Activated T-cell treated with anti-CD3 and anti-CD28 coated beads, Interleukin-2, amount 50 U/mL, for 48 hours (primary cell): Measurements from ENCODE around the gene MANSC1.
A peak's percentile ranks its signal among the peaks of the same experiment; 100 is the strongest.

ENCODE experiments used
- DNase-seq, 2 experiments: peaks; one replicate each; pipeline ENCODE4 v3.0.0-alpha.2; 2020

The MANSC1 gene

DNA sequence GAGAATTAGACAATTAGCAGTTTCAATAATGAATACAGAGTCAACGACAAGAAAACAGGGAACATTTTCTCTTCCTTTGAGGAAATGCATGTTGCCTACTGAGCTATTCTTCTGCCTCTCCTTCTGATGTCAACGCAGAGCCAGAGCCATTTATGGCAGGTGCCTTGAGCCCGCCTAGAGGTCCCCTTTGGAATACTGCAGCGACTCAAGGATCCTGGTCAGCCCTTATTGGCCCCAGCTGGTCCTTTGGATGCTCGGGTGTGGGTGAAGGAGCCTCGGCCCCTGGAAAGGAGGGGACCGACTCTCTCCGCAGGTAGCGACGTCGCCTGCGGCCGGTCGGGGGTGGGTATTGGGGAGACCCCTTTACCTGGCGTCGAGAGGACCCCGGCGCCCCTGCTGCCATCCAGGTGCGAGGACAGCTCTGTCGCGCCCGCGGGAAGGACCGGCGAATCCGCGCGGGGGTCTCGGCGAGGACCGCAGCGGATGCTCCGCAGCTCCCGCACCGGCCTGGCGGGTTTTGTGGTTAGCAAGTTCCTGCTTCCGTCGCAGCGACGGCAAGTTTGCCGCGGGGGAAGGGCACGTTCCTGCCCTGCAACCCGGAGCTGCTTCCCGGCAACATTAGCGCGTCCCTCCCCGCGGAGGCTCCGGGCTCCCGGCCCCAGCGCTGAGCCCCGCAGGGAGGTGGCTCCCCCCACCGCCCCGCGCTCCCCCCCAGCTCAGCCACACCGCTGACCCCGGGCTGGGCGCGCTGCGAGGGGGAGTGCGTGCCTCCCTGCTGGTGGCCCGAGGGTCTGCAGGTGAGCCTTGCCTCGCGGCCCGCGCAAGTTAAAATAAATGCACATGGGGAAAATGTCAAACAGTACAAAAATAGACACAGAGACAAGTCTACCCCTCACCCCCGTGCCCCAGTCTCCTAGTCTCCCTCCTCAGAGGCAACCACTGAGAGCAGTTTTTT is at the start of gene MANSC1:
MANSC1 (minus strand) TSS at position 532 of the 955 bp plus-strand sequence. CDS start 6,928 bp downstream, outside the sequence.
- DNase-seq, result peak; percentile 60 to 67

- DNase-seq, result no peak
Observed at GRCh38 chr12:12399161-12399560, 49.1 kb upstream of the MANSC1 start.

- no peak for DNase-seq
Observed at GRCh38 chr12:12398026-12398859, 48.2 kb upstream of the MANSC1 start.

DNA sequence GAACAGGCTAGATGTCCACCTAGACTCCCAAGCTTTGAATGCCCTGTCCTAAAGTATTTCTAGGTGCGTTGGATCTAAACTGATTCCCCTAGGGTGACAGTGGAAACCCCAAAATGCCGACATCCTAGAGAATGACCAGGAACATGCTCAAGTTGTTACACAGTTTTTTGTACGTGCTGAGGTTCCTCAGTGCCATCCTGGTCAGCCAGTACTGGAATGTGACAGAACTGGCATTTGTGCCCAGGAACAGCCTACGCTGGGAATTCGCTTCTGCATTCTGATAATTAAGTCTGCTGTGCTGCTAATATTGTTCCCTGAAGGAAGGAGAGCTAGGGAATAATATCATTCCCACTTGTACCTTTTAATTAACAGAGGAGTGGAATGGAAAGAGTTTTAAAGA is 47.1 kb upstream of the MANSC1 start:
- DNase-seq, result no peak

DNA sequence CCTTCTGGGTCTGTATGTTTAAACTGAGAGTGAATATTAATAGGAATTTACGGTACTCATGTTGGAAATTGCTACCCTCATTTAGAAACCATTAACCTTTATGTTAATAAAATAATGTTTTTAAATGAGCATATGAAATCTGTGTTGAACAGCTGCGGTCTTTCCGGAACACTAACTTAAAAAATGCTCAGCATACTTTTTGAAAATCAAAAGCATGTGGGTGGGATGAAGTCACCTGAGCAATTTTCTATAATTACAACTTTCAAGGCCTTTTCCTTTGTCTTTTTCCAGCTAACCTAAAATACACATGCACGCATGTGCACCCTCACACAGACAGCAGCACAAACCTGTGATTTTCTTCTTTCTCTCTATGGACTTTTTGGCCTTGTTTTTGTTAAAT is 46.7 kb upstream of the MANSC1 start:
- no peak for DNase-seq

GRCh38 chr12:12393171-12393570 is 43.1 kb upstream of the MANSC1 start:
- DNase-seq, result no peak

GRCh38 chr12:12392413-12392812 is 42.4 kb upstream of the MANSC1 start:
- no peak for DNase-seq

GRCh38 chr12:12387501-12387900 is 37.5 kb upstream of the MANSC1 start:
- DNase-seq, result no peak

GRCh38 chr12:12384571-12385340 is 34.7 kb upstream of the MANSC1 start:
- peak; percentile 61 to 66 for DNase-seq

- DNase-seq, result no peak
Observed at GRCh38 chr12:12381982-12382381, 31.9 kb upstream of the MANSC1 start.

DNA sequence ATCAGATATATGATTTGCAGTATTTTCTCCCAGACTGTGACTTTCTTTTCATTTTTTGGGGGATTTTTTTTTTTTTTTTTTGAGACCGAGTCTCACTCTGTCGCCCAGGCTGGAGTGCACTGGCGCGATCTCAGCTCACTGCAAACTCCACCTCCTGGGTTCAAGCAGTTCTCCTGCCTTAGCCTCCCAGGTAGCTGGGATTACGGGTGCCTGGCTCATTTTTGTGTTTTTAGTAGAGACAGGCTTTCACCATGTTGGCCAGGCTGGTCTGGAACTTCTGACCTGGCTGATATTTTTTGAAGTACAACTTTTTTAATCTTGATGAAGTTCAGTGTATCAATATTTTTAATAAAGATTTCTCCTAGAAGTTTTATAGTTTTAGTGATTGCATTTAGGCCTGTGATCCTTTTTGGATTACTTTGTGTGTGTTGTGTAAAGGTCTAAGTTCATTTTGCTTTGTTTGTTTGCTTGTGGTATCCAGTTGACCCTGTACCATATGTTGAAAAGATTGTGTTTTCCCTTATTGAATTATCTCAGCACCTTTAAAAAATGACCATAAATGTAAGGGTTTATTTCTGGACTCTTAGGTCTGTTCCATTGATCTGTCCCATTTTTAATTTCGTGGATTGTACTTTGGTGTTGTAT is 31.0 kb upstream of the MANSC1 start:
- DNase-seq, result no peak

- DNase-seq, result no peak
Observed at GRCh38 chr12:12379831-12380730, 30.0 kb upstream of the MANSC1 start.

- DNase-seq, result no peak
Observed at GRCh38 chr12:12378616-12379015, 28.6 kb upstream of the MANSC1 start.

GRCh38 chr12:12376646-12377448 is 26.8 kb upstream of the MANSC1 start:
- no peak for DNase-seq

DNA sequence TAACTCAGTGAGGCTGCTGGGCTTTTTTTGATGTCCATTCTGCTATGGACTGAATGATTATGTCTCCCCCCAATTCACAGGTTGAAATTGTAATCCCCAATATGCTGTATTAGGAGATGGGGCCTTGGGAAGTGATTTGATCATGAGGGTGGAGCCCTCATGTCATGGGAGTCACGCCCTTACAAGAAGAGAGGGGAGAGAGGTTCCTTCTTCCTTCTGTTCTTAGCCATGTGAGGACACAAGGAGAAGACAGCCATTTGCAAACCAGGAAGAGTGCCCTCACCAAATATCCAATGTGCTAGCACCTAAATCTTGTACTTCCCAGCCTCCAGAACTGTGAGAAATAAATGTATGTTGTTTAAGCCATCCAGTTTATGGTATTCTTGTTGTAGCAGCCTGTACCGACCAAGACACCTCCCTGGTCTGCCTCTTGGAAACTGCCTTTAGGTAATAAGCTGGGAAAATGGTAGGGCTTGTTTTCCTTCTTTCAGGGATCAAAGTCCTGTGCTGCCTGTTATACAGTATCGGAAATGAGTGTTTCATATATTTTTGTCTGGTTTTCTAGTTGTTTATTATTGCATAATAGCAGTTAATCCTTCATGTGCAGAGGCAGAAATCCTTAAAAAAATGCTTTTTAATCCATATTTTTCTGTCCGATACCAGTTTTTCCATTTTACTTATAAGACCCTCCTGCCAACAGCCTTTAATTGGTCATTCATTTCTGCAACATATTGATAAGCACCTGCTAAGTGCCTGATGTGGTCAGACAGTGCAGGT is 23.1 kb upstream of the MANSC1 start:
- DNase-seq, result no peak

DNA sequence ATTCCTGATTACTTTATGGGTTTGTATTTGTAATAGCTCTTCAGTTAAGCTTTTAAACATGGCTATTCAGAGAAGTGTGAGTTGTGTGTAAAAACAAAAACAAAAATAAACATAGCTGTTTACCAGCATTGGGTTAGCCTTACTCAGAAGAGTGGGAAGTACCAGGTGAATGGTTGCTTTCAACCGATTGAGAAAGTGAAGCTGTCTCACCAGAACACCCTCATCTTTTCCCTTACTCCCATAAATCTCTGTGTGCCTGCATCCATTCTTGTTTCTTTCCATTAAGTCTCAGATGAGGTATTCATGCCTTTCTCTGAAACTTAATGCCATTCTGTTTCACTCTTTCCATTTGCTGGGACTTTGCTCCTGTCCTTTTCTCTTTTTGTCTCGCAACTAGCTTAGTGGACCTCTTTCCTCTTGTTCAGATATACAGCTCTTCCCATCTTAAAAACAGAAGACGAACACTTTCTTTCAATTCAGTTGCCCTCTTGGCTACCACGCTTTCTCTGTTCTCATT is 17.5 kb upstream of the MANSC1 start:
- no peak for DNase-seq

DNA sequence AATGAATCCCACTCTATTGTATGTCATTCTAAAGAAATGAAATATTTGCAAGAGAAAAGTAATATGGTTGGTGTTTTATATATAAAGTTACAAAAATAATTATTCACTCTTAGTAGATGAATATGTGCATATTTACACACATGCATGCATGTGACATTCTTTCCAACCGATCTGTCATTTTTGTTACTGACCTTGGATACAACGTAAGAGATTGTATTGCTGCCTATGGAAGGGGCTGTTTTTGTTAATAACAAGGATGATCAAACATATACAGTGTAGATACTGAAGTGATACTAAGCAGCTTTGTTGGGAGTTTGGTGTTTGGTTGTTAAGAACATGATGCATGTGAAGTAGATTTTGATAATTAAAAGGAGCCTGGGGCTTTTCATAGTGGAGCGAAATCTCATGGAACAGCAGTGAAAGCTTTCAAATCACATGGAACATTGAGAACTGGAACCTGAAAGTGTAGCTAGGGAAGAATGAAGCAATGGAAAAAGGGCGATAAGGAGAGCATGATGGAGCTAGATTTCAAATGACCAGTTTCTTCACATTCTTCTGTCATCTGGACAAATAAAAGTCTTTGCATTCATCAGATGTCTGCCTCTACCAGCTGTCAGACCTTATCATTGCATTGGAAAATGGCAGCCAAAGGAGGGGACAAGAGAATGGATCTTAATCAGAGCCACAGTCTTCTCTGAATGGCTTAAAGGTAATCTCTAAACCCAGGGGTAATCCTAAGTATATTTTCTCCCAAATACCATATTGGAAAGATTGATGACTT is 16.8 kb upstream of the MANSC1 start:
- DNase-seq, result no peak

DNA sequence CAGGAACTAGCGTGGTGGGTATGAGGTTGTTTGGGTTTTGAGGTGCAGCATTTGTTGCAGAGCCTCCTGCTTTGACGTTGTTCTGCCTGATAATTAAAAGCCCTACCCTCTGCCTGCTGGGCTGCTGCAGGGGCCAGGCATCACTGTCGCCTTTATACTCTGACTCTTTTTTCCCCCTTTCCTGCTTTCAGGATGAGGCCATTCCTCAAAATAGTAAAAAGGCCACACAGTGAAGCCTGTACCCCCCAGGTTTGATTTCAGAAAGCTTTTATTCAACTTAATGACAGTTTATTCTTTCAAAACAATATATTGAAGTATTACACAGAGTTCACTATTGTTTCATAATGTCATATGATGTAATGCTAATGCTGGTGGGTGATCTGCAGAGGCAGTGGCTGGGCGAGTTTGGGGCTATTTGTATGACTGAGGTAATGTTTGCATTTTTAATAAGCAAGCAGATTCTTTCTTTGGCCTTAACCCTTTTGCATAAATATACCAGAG is 15.9 kb upstream of the MANSC1 start:
- DNase-seq, result no peak
